ENCODE data around the gene UBR1. TPM values are rescaled to one million over a fixed set of nuclear protein-coding genes. Genes with fewer than 3 reads are reported as not detected.
A peak's percentile ranks its signal among the peaks of the same experiment; 100 is the strongest.

UBR1 gene
- total and polyA plus RNA-seq, 2 donors (not counting 1 experiment from before 2014, with no cell fraction given), result 18.2 to 45.6 TPM

- Histone ChIP-seq H3K4me2 (ENCODE audit: extremely low read depth, insufficient read depth, low read length) (peak overlapping the region; percentile 19), H2AFZ (ENCODE audit: low read length) (no peak overlapping the region), H3K36me3 (ENCODE audit: control insufficient read depth, insufficient read depth, low read length) (no peaks in the 10 kb centered on the region), H3K27ac (ENCODE audit: insufficient read depth, low read length) (peak overlapping the region; percentile 13), H3K4me1 (ENCODE audit: control insufficient read depth, extremely low read depth, insufficient read depth, low read length) (peaks cover 3% of the 10 kb centered on the region), H4K20me1 (ENCODE audit: control insufficient read depth, extremely low read depth, insufficient read depth, low read length) (no peaks in the 10 kb centered on the region), H3K9me3 (ENCODE audit: control insufficient read depth, insufficient read depth, low read depth, low read length) (no peaks in the 10 kb centered on the region), H3K4me3 (replicated peaks in 1 of 4; ENCODE audit: control extremely low read depth in 1 of 4, insufficient read depth in 1 of 4, low read depth in 3 of 4, low read length in 4 of 4) (no peak overlapping the region), H3K79me2 (ENCODE audit: control insufficient read depth, insufficient read depth, low read length) (peaks cover 8% of the 10 kb centered on the region), H3K27me3 (ENCODE audit: control insufficient read depth, insufficient read depth, low read length) (no peaks in the 10 kb centered on the region), H3K9ac (ENCODE audit: insufficient read depth, low read length) (no peak overlapping the region)
- peak; percentile 12 to 52 for DNase-seq (ENCODE audit: low read depth in 2 of 2)
- TF ChIP-seq EZH2 (IDR thresholded peaks at IDR 0.05; ENCODE audit: low read length, missing control alignments), result no peak
- TF ChIP-seq CTCF (conservative IDR thresholded peaks at IDR 0.05 in 1 of 2, IDR thresholded peaks at IDR 0.05 in 1 of 2; ENCODE audit: low read depth in 1 of 2, low read length in 2 of 2), result no peak
Measured at GRCh38 chr15:43086551-43086950, 19.3 kb downstream of the UBR1 start.

GRCh38 chr15:43085921-43086320 lies 19.9 kb downstream of the UBR1 start:
- no peak overlapping the region for H3K4me3 ChIP-seq (replicated peaks in 1 of 4; ENCODE audit: control extremely low read depth in 1 of 4, insufficient read depth in 1 of 4, low read depth in 3 of 4, low read length in 4 of 4)
- no peaks in the 10 kb centered on the region for H3K36me3 ChIP-seq (ENCODE audit: control insufficient read depth, insufficient read depth, low read length)
- no peak overlapping the region for H3K4me2 ChIP-seq (ENCODE audit: extremely low read depth, insufficient read depth, low read length)
- no peak overlapping the region for H3K9ac ChIP-seq (ENCODE audit: insufficient read depth, low read length)
- peaks cover 3% of the 10 kb centered on the region for H3K4me1 ChIP-seq (ENCODE audit: control insufficient read depth, extremely low read depth, insufficient read depth, low read length)
- no peaks in the 10 kb centered on the region for H4K20me1 ChIP-seq (ENCODE audit: control insufficient read depth, extremely low read depth, insufficient read depth, low read length)
- no peaks in the 10 kb centered on the region for H3K9me3 ChIP-seq (ENCODE audit: control insufficient read depth, insufficient read depth, low read depth, low read length)
- H2AFZ ChIP-seq (ENCODE audit: low read length), result no peak overlapping the region
- no peak overlapping the region for H3K27ac ChIP-seq (ENCODE audit: insufficient read depth, low read length)
- no peaks in the 10 kb centered on the region for H3K27me3 ChIP-seq (ENCODE audit: control insufficient read depth, insufficient read depth, low read length)
- TF ChIP-seq EZH2 (IDR thresholded peaks at IDR 0.05; ENCODE audit: low read length, missing control alignments) (no peak), CTCF (conservative IDR thresholded peaks at IDR 0.05 in 1 of 2, IDR thresholded peaks at IDR 0.05 in 1 of 2; ENCODE audit: low read depth in 1 of 2, low read length in 2 of 2) (no peak)
- DNase-seq (ENCODE audit: low read depth in 2 of 2), result peak; percentile 24 to 28
- H3K79me2 ChIP-seq (ENCODE audit: control insufficient read depth, insufficient read depth, low read length), result peaks cover 8% of the 10 kb centered on the region

- Histone ChIP-seq H3K79me2 (ENCODE audit: control insufficient read depth, insufficient read depth, low read length) (peaks cover 2% of the 10 kb centered on the region), H3K27ac (ENCODE audit: insufficient read depth, low read length) (no peak overlapping the region), H4K20me1 (ENCODE audit: control insufficient read depth, extremely low read depth, insufficient read depth, low read length) (no peaks in the 10 kb centered on the region), H3K4me3 (replicated peaks in 1 of 4; ENCODE audit: control extremely low read depth in 1 of 4, insufficient read depth in 1 of 4, low read depth in 3 of 4, low read length in 4 of 4) (no peak overlapping the region), H3K4me1 (ENCODE audit: control insufficient read depth, extremely low read depth, insufficient read depth, low read length) (peaks cover 3% of the 10 kb centered on the region), H3K9ac (ENCODE audit: insufficient read depth, low read length) (no peak overlapping the region), H3K9me3 (ENCODE audit: control insufficient read depth, insufficient read depth, low read depth, low read length) (no peaks in the 10 kb centered on the region), H3K4me2 (ENCODE audit: extremely low read depth, insufficient read depth, low read length) (no peak overlapping the region), H2AFZ (ENCODE audit: low read length) (no peak overlapping the region), H3K27me3 (ENCODE audit: control insufficient read depth, insufficient read depth, low read length) (no peaks in the 10 kb centered on the region), H3K36me3 (ENCODE audit: control insufficient read depth, insufficient read depth, low read length) (no peaks in the 10 kb centered on the region)
- TF ChIP-seq CTCF (conservative IDR thresholded peaks at IDR 0.05 in 1 of 2, IDR thresholded peaks at IDR 0.05 in 1 of 2; ENCODE audit: low read depth in 1 of 2, low read length in 2 of 2), result no peak
- TF ChIP-seq EZH2 (IDR thresholded peaks at IDR 0.05; ENCODE audit: low read length, missing control alignments), result no peak
- no peak for DNase-seq (ENCODE audit: low read depth in 2 of 2)
Measured at GRCh38 chr15:43082509-43082908, 23.3 kb downstream of the UBR1 start.
